NCI-H345 treated with DMSO at 0.1 percent for 48 hours (cell line): Measurements from ENCODE around the gene ADAMTS9.

ENCODE experiments used
- DNase-seq: peaks from one replicate; lab custom pipeline; 2025; ENCODE audit not compliant: unreplicated experiment; lab: John Stamatoyannopoulos, UW

The ADAMTS9 gene, protein sequence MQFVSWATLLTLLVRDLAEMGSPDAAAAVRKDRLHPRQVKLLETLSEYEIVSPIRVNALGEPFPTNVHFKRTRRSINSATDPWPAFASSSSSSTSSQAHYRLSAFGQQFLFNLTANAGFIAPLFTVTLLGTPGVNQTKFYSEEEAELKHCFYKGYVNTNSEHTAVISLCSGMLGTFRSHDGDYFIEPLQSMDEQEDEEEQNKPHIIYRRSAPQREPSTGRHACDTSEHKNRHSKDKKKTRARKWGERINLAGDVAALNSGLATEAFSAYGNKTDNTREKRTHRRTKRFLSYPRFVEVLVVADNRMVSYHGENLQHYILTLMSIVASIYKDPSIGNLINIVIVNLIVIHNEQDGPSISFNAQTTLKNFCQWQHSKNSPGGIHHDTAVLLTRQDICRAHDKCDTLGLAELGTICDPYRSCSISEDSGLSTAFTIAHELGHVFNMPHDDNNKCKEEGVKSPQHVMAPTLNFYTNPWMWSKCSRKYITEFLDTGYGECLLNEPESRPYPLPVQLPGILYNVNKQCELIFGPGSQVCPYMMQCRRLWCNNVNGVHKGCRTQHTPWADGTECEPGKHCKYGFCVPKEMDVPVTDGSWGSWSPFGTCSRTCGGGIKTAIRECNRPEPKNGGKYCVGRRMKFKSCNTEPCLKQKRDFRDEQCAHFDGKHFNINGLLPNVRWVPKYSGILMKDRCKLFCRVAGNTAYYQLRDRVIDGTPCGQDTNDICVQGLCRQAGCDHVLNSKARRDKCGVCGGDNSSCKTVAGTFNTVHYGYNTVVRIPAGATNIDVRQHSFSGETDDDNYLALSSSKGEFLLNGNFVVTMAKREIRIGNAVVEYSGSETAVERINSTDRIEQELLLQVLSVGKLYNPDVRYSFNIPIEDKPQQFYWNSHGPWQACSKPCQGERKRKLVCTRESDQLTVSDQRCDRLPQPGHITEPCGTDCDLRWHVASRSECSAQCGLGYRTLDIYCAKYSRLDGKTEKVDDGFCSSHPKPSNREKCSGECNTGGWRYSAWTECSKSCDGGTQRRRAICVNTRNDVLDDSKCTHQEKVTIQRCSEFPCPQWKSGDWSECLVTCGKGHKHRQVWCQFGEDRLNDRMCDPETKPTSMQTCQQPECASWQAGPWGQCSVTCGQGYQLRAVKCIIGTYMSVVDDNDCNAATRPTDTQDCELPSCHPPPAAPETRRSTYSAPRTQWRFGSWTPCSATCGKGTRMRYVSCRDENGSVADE (N-terminal part only)

DNA sequence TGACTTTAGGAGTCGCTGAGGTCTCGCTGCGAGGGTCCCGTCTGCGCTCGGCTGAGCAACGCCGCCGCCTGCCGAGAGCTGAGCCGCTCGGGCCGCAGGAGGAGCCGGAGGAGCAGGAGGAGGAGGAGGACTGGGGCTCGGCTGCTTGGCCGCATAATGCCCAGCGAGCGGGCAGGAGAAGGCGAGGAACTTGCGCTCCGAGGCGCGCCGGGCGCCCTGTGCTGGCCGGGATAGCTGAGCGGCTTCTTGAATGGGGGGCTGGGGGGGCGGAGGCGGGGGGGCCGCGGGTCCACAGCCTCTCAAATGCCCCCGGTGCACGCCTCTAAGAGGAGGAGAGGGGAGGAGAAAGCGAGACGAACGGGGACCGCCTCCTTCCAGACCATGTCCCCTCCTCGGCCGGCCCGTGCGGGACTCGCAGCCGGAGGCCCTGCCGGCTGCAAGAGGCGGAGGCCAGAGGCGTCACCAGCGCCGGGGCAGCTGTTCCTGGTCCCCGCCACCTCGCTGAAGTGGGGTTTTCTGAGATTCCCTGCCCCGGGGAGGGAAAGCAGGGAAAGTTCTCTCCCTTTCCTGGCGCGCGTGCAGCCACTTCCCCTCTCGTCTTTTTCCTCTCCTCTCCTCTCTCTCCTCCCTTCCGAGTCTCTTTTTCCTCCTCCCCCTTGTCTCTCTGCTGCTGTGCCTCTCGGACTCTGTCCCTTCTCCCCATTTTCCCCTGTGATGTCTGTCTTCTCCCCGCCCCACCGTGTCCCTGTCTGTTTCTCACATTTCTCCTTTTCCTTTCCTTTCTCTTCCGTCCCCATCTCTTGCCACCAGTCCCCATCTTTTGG, at the start of gene ADAMTS9:
ADAMTS9 (minus strand) TSS at position 220 of the 824 bp plus-strand sequence. CDS start 343 bp downstream, outside the sequence.
- DNase-seq: no peak

DNA sequence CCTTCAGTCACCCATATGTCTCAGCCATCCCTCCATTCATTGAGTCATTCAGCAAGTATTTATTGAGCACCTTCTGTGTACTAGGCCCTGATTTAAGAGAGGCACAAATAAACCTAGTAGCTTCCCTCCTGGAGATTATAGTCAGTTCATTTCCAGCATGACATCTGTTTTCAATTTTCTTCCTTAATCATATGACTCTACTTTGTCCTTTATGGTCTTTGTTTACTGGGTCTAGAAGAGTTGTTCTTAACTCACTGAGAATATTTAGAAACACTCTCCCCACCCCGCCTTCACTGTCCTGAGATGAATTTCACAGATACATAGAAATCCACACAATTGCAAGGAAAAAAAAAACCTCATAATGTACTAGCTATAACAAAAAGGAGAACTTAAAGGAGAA, 44.8 kb upstream of the ADAMTS9 start:
- no peak for DNase-seq

DNA sequence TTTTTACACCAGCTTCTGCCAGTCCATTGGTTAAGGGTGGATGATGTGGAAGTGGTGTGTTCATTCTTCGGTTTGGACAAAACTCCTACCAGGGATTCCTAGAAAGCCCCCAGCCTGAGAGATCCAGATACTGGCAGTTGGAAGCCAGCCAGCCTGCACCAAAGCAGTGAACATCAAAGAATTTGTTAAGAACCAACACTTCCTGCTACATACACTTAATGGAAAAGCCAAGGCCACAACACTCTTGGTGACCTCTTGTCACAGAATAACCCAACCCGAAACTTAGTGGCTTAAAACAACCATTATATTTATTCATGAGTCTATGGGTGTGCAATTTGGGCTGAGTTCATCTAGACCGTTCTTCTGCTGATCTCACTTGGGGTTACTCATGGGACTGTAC, 42.9 kb upstream of the ADAMTS9 start:
- DNase-seq: no peak

DNA sequence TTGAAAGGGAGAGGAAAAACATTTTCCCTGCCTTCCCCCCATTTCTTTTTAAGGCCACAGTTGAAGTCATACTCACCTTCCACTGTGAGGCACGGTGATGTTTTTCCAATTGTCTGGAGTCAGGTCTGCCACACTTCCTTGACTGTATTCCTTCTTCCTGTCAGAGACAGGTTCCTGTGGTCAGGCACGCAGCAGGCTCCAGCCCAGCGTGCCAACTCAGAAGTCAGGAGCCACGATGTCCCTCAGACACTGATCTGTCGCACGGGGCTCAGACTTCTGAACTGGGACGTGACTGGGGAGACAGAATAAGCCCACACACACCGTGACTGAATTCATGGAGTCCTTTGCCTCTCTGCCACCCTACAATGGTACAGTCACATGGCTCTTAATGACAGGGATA, 41.2 kb upstream of the ADAMTS9 start:
- DNase-seq: no peak

DNA sequence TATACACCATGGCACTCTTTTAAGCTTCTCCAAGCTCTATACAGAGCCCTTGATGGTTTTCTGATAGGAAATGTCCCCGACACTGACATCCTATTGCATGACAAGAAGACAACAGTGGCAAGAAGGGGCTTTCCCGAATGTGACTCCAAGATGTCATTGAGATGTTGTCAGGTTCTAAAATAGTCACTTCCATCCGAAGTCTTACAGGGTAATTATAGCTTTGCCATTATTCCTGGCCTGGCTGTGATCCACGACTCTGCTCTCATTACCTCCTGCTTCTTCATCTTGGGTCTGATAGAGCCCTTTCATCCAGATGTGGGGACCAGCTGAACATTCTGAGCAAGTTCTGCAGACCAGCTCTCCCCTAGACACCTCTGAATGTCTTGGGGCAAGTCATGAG, 40.6 kb upstream of the ADAMTS9 start:
- no peak for DNase-seq

DNA sequence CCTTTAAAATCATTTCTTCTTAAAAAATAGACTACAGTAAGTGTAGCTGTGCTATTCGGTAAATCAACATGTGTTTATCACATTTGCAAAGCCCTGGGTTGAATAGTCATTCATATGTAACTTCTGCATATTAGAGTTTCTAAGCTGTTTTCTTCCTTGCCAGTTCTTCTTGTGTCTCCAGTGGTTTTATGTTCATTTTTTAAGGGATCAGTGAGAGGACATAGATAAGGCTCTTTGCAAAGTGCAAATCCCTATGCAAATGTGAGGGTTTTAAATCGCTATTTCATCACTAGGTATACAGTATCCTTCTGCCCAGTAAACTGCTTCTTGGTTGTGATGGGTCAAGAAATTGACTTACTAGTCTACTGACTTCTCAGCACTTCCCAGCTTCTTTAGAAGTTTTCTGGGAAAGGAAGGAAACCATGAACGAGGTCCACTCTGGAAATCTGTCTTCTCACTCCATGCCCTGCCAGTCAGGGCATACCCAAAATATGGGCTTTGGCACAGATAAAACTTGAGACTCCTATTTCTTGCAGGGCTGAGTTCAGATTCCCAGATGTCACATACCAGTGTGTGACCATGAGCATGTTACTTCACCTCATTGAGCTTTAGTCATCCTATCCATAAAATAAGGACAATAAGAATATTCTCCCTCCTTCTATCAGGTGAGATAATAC, 38.8 kb upstream of the ADAMTS9 start:
- DNase-seq: no peak

DNA sequence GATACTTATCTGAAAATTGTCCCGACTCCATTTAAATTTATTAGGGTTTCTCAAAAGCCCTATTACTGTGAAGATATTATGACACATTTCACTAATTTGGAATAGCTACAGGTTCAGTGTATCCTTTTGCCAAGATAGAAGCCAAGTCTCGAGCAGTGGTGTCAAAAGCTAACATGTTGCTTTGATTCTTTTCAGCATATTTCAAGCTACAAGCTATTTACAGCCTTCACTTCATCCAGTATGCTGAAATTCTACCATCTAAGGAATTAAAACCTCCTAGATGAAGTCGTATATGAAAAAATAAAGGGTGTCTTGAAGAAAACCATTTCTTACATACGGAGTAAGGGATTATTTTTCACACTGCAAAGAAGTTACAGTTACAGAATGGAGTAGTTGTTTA, 31.2 kb upstream of the ADAMTS9 start:
- DNase-seq: no peak

DNA sequence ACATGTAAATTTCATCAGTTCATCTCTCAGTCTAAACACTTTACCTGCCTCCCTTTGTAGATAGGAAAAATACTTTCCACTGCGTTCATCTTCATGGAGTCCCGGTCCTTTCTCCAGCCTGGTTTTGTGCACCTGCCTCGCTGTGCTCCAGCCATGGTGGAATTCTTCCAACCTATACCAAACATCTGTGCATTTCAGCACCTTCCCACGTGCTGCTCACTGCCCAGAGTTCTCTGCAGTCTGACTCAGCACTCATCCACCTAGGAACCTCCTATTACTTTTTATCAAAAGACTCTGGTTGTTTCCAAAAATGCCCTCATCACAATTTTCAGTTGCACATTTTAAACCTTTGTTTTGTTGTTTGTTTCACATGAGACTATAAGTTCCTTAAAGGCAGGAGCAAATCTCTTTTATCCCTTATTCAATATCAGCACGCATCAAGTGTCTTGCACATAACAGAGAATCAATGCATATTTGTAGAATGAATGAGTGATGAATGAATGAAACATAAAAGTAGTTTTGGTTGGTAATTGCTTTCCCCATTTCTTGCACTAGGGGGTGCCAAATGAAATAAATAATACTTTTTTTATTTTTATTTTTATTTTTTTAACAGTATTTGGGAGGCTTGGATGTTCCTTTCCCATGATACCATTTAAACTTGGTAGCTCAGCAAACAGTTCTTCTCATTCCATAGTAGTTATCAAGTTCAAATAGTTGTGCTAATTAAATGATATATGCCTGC, 30.2 kb upstream of the ADAMTS9 start:
- no peak for DNase-seq

DNA sequence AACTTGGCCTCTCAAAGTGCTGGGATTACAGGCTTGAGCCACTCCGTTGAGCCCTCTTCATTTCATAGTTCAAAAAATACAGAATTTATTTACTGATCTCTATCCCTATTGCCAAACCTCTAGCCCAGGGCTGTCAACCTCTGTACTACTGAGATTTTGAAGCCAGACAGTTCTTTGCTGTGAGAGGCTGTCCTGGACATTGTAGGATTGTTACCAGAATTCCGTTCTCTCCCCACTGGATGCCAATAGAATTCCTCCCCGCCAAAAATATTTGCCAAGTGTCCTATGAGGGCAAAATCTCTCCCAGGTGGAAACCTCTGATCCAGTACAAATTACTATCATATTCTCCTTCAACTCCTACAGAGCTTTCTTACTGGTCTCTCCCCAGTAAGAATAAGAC, 29.6 kb upstream of the ADAMTS9 start:
- DNase-seq: no peak

DNA sequence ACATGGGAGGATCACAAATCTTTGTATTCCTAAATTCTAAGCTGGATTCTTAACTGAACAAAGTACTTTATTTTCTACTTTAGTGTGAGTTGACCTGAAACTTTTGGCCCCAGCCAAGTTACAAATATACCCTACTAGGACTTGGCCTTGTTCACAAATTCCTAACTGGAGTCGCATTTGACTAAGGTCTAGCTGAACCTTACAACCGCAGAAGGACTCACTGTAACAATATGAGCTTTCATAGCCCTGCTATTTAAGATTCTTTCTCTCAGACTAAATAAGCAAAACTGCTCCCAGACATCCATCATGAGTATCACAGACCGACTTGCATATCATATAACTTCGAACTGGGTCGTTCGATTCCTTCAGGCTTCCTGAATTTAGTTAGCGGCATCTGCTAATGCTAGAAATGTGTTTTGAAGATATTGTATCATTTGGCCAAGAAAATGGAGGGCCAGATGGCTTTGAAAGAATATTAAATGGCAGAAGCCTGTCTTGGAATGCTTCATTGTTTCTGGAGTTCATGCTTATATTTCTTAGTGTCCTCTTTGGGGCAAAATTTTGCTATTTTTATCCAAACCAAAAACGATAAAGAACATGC, 28.4 kb upstream of the ADAMTS9 start:
- no peak for DNase-seq

DNA sequence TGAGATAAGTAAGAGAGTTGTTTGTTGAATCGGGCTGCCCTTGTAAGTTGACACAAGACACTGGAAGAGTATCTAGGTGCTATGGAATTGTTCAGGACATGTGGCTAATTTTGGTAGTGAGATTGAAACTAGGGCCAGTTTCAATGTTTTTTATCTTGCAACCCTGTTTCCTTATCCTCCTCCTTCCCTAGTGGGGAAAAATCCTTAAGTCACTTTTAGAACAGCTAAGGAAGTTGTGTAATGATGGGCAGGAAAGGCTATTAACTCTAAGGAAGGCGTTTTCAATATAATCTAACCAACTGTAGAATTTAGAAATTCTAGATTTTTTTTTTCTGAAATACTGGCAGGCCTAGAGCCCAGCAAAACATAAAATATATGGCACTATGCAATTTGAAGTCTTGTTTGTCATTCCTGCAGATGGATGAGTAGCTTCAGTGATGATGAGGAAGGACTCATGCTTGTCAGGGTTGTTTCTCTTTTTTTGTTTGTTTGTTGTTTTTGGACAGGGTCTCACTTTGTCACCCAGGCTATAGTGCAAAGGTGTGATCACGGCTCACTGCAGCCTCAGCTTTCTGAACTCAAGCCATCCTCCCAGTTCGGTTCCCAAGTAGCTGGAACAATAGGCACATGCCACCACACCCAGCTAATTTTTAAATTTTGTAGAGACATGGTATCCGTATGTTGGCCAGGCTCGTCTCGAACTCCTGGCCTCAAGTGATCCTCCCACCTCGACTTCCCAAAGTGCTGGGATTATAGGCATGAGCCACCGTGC, 27.6 kb upstream of the ADAMTS9 start:
- DNase-seq: no peak

DNA sequence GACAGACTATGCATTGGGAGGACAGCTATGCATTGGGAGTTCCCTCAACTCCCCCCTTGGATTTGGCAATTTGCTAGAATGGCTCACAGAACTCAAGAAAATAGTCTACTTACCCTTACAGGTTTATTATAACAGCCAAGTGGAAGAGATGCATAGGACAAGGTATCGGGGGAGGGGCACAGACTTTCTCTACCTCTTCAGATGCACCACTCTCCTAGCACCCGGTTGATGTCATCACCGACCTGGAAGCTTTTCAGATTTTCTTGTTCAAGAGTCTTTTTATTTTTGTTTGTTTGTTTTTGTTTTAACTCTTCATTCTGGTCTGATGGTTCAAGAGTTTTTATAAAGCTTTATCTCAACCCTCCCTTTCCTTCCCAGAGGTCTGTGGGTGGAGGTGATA, 20.7 kb upstream of the ADAMTS9 start:
- no peak for DNase-seq

DNA sequence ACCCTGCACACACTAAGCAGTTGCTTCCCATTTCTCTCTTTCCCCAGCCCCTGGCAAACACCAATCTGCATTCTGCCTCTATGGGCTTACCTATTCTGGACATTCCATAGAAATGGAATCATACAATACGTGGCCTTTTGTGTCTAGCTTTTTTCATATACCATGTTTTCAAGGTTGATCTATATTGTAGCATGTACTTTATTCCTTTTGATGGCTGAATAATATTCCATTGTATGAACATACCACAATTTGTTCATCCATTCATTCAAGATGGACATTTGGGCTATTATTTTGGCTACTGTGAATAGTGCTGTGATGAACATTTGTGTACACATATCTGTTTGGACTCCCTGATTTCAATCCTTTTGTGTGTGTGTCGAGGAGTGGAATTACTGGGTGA, 18.1 kb upstream of the ADAMTS9 start:
- DNase-seq: no peak

DNA sequence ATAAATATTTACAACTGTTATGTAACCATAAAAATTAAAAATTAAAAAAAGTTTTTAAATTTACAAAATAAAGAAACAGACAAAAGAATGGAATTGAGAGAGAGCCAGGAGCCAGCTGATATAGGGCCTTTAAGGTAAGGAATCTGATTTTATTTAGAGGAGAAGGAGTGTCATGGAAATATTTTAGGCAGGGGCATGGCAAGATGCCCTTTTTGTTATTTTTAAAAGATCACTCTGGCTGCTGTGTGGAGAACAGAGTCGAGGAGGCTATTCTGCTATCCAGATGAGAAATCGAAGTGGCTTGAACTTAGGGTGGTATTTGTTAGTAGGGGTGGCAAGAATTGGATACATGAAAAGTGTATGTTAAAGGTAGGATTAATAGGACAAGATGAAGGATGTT, 9.1 kb upstream of the ADAMTS9 start:
- no peak for DNase-seq

DNA sequence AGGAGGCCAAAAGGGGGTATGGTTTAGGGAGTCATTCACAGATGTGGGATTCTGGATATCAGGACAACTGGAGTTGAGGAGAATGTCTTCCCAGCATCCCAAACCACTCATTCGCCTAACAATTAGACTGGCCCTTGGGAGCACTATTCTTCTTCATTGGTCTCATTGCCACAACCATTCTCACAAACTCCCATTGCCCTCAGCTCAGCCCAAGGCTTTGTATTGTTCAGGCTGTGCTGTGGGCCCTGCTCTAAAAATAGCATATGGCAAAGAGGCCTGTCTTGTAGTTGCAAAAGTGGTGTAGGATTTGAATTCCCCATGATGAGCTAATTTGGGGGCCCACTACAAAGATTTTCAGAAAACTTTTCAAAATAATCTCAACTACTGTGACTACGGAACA, 6.3 kb upstream of the ADAMTS9 start:
- DNase-seq: no peak

DNA sequence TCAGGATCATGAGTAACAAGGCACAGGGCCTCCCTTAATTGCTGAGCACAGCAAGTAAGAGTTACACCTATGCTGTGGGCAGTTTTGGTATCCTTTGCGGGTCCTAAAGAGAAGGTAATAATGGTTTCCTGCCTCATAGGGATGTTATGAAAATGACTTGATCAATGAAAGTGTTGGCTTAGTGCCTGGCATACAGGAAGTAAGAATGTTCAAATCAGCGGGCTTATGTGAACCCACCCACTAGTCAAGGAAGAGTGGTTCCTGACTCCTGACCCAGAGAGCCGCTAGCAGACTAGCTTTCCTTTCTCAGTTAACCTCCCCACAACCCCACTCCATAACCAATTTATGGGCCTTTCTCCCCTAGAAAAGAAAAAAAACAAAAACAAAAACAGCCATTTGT, 5.2 kb upstream of the ADAMTS9 start:
- DNase-seq: no peak

DNA sequence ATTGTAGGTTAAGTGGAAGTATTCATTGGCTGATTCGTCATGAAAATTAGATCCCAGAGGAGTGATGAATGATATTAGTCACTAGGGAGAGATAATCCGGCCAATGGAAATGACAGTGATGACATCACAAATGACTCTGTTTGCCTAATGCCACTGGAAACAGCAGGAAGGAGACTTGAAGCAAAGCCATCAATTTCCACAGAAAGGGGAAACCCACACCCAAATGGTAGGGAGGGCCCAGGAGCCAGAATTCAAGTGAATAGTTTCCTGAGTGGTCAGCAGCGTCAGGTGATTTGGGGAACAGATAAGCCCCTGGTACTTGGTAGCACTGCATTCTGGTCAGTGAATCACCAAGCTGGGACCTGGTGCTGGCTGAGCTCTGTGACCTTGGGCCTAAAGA, 3.3 kb upstream of the ADAMTS9 start:
- no peak for DNase-seq

DNA sequence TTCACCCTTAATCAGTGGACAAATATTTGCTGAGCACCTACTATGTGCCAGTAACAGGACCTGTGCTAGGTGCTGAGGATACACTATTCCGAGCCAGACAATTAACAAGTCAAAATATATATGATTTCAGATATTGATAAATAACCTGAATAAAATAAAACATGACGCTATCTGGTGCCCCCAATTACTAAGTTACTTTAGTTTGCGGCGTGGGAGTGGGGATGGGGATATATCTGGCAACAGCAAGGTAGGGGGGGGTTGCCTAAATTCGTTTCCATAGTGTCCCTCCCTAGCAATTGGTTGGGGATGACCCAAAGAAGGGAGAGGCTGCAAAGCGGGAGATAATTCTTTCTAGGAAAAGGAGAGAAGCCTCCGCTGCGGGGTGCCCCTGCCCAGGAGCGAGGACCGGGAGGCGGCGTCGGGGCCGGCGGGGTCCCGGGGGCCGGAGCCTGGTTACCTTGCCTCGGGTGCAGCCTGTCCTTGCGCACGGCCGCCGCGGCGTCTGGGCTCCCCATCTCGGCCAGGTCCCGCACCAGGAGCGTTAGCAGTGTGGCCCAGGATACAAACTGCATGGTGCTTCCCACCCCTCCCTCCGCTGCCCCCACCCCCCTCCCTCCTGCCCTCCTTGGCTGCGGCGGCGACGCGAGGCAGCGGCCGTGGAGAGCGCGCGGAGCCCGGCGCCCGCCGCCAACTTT, 567 bp downstream of the ADAMTS9 start:
- DNase-seq: no peak
